Kidney (tissue), 14 donors: ENCODE data around the gene COX17. TPM values are rescaled to one million over a fixed set of nuclear protein-coding genes. Genes with fewer than 3 reads are reported as not detected.

Source experiments
- DNase-seq, 5 donors: peaks; one replicate each; pipeline ENCODE4 v3.0.0-alpha.2; 2013 to 2020
- FAIRE-seq: peaks from 2 replicates; lab custom pipeline; 2012; peaks lifted over from hg19 to GRCh38; lab: Jason Lieb, UNC
- H3K27ac ChIP-seq, 2 donors: one replicate each; pipeline ENCODE4 v1.7.0; 2013; ENCODE audit warnings: low read depth in 2 of 2, low read length in 2 of 2, inconsistent platforms in 1 of 2
- H3K27me3 ChIP-seq: one replicate; pipeline ENCODE4 v1.7.1; 2013; ENCODE audit warnings: low read length, inconsistent platforms; ENCODE audit not compliant: control insufficient read depth, insufficient read depth
- H3K36me3 ChIP-seq, 3 donors: one replicate each; pipeline versions ENCODE4 v1.7.0 to v1.7.1; 2013; ENCODE audit warnings: low read length in 3 of 3, control low read depth in 1 of 3, inconsistent platforms in 1 of 3; ENCODE audit not compliant: insufficient read depth in 3 of 3, control insufficient read depth in 2 of 3
- H3K4me1 ChIP-seq, 3 donors: one replicate each; pipeline versions ENCODE4 v1.7.0 to v1.7.1; 2013; ENCODE audit warnings: low read length in 3 of 3, inconsistent platforms in 1 of 3, low read depth in 1 of 3; ENCODE audit not compliant: control insufficient read depth in 2 of 3, insufficient read depth in 2 of 3
- H3K4me3 ChIP-seq, 3 donors: one replicate each; pipeline versions ENCODE4 v1.7.0 to v1.8.1; 2013; ENCODE audit warnings: low read length in 3 of 3, control low read depth in 1 of 3, inconsistent platforms in 1 of 3
- H3K9ac ChIP-seq, 3 donors: one replicate each; pipeline versions ENCODE4 v1.7.0 to v1.7.1; 2013; ENCODE audit warnings: low read length in 3 of 3, control low read depth in 1 of 3, inconsistent platforms in 1 of 3
- H3K9me3 ChIP-seq, 3 donors: one replicate each; pipeline versions ENCODE4 v1.7.0 to v1.7.1; 2013; ENCODE audit warnings: low read length in 3 of 3, control low read depth in 1 of 3, inconsistent platforms in 1 of 3; ENCODE audit not compliant: control insufficient read depth in 2 of 3, insufficient read depth in 1 of 3
- intact Hi-C: fragments of 100-400 bp; cut with DNase I; formaldehyde crosslinking; loops from one replicate; pipeline ENCODE4 v1.11.1; 2022
- polyA plus RNA-seq: library from polyadenylated mRNA; stranded (reverse); fragments of 350-450 nt; fragmentation: Illumina TruSeq; extraction: RNeasy Lipid Tissue Mini Kit (QIAGEN cat#74804); gene quantifications from one replicate; pipeline ENCODE4 v1.2.3, GENCODE V29; 2014; ENCODE audit warnings: low read depth, low replicate concordance; ENCODE audit not compliant: insufficient read depth
- total RNA-seq: library from RNA; stranded (reverse); fragmentation: NEBNext Ultra II Directional; extraction: Animal tissue kit (Norgen Biotek cat#: 25700); gene quantifications from one replicate; pipeline ENCODE4 v1.2.1, GENCODE V29; 2021
- TF ChIP-seq, protein P1 (sequence below): IDR thresholded peaks from 3 replicates; pipeline ENCODE4 v1.5.1; 2012; ENCODE audit warnings: mild to moderate bottlenecking, moderate library complexity, borderline replicate concordance; ENCODE audit not compliant: insufficient read depth; ENCODE audit errors: extremely low read depth
- donor health status: control.
- donor health status: control.
- donor health status: control.
- donor health status: control.
- donor health status: control.
- donor health status: DM: yes; HTN: yes; CAD: no.
- donor health status: Normal renal cell carcinoma (clear cell type).

Gene COX17
- total and polyA plus RNA-seq, 2 donors from 2014 or later = 46.4 to 218 TPM

DNA sequence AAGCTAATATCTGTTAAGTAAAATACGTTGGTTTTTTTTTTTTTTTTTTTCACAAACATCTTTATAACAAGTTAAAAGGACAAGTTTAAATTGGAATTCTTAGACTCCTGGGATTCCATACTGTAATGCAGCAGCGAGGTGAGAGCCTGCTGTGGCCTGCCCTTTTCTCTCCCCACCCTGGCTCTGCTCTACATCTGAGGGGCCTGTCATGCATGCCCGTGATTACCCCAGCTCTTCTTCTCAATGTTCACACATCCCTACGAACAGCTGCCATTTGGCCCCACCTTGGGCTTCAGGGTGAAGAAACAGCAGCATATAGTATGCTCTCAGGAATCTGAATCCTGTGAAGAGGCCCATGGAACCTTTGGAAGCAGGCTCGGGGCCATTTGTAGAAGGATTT, 40.3 kb upstream of the COX17 start:
- intact Hi-C loops = no loop called here
- Histone ChIP-seq H3K9me3 (no peaks in the 10 kb centered on the region), H3K36me3 (peaks cover 0 to 2% (median 0%) of the 10 kb centered on the region in 3 donors), H3K27ac (no peak overlapping the region), H3K4me3 (no peak overlapping the region), H3K9ac (no peak overlapping the region), H3K4me1 (no peaks in the 10 kb centered on the region), H3K27me3 (no peaks in the 10 kb centered on the region)
- no peak for FAIRE-seq
- DNase-seq = no peak
- TF ChIP-seq, protein P1, sequence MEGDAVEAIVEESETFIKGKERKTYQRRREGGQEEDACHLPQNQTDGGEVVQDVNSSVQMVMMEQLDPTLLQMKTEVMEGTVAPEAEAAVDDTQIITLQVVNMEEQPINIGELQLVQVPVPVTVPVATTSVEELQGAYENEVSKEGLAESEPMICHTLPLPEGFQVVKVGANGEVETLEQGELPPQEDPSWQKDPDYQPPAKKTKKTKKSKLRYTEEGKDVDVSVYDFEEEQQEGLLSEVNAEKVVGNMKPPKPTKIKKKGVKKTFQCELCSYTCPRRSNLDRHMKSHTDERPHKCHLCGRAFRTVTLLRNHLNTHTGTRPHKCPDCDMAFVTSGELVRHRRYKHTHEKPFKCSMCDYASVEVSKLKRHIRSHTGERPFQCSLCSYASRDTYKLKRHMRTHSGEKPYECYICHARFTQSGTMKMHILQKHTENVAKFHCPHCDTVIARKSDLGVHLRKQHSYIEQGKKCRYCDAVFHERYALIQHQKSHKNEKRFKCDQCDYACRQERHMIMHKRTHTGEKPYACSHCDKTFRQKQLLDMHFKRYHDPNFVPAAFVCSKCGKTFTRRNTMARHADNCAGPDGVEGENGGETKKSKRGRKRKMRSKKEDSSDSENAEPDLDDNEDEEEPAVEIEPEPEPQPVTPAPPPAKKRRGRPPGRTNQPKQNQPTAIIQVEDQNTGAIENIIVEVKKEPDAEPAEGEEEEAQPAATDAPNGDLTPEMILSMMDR = no peak

DNA sequence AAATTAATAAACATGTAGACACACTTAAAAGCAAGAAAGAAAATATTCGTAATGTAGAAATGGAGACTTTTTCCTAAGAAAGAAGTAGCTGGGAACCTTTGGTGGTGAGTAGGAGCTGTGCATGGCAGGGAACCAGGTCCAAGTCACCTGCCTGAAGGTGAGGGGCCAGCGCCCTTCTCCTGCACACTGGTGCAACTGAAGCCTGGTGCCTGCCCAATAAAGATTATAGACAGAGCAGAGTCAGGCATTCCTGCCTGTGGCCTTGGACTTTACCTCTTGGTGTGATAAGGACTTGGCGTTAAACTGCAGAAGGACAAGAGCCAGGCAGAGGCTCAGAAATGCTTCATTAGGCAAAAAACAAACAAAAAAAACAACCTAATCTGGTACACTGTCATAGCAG, 39.8 kb upstream of the COX17 start:
- Histone ChIP-seq H3K27ac (no peak overlapping the region), H3K27me3 (no peaks in the 10 kb centered on the region), H3K4me1 (no peaks in the 10 kb centered on the region), H3K9me3 (no peaks in the 10 kb centered on the region), H3K36me3 (peaks cover 0 to 2% (median 0%) of the 10 kb centered on the region in 3 donors), H3K4me3 (no peak overlapping the region), H3K9ac (no peak overlapping the region)
- TF ChIP-seq, protein P1 = no peak
- FAIRE-seq (no peak), DNase-seq (no peak)
- intact Hi-C loops = no loop called here

DNA sequence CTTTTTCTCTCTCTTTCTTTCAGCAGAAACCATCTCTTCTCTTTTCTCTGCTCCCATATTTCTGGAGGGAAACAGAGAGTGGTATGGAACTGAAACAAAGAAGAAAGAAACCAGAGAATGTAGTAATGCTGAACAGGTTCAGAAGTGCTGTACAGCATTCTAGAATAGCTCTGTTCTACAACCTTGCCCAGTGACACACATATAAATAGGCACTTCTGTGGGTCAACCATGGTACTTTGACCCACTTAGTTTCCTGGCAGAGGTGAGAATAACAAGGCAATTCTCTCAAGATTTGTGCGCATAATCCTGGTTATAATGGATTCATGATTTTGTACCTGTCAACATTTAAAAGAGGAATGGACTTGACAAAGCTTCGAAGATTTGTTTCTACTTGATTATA, 37.9 kb upstream of the COX17 start:
- H3K27ac ChIP-seq = no peak overlapping the region
- H3K4me3 ChIP-seq = no peak overlapping the region
- no peaks in the 10 kb centered on the region for H3K9me3 ChIP-seq
- H3K4me1 ChIP-seq = no peaks in the 10 kb centered on the region
- no peak overlapping the region for H3K9ac ChIP-seq
- peaks cover 0 to 2% (median 0%) of the 10 kb centered on the region in 3 donors for H3K36me3 ChIP-seq
- TF ChIP-seq, protein P1 = no peak
- FAIRE-seq = no peak
- no peak for DNase-seq
- intact Hi-C loops = no loop called here
- H3K27me3 ChIP-seq = no peaks in the 10 kb centered on the region
